Activated CD4-positive, alpha-beta T cell treated with anti-CD3 and anti-CD28 coated beads for 4 hours (primary cell): ENCODE data around the gene PTPRD.
"Not testable (repeated sequence)": the region's sequence is repeated elsewhere in the genome, so short reads cannot be mapped to it uniquely, and the experiment has no call there.

Experiments
- DNase-seq, 2 donors: peaks; one replicate each; pipeline ENCODE4 v3.0.0-alpha.2; 2020

Gene PTPRD

DNA sequence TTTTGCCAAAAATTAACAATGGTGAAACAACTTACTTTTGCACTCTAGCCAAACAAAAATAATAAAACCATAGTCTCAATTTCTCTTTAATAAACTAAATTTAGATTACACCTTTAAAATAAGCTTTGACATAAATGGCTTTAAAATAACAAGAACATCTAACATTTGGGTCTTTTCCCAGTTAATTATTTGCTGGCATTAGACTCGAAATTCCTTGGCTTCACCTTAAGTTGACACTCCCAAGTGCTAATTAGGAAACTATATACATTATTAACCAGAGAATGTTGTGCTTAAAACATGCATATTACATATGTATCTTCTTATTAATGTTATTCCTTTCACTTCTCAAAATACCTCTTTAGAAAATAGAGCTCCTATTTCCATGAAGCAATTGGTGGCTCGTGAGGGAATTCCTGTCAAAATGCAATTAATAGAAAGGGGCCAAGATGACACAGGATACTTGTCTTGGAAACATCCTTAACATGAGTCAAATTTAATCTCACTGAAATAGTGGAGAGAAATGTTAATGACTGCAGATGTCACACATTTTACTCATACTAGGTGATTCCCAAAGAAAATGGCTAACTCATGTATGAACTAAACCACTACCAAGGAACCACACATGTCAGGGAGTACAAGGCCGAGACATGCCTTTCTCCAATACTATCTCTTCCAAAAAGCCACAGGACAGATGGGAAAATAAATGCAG is 1880.3 kb downstream of the PTPRD start:
- DNase-seq: no peak

DNA sequence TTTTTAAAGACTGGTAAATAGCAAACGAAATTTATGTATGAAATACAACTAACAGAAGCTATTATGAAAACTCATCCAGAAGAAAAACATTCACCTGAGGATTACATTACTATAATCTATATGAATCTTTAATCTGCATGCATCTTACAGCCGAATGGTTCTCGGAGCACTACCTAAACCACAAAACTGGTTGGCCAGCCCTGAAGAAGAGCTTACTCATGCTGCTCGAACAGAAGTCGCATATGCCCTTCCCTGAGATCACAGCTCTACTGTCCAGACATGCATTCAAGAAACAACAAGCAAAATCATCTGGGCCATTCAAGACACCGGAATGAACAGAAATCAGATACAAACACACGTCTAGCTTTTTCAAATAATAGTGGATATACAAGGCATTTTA is 1882.2 kb downstream of the PTPRD start:
- no peak for DNase-seq

DNA sequence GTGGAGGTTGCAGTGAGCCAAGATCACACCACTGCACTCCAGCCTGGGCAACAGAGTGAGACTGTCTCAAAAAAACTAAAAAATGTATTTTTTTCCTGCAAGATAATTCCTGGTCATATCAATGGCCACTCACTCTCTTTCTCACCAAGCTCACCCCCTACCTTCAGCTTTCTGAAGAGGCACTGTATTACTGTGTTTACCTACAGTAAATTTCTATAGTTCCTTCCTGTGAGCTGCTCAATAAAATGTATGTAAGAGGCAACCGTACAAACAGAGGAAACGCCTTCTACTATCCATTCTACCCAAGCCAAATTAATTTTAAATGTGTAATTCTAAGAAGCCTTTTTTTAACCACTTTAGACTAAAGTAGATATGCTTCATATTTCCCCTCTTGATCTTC is 1883.9 kb downstream of the PTPRD start:
- DNase-seq: no peak

DNA sequence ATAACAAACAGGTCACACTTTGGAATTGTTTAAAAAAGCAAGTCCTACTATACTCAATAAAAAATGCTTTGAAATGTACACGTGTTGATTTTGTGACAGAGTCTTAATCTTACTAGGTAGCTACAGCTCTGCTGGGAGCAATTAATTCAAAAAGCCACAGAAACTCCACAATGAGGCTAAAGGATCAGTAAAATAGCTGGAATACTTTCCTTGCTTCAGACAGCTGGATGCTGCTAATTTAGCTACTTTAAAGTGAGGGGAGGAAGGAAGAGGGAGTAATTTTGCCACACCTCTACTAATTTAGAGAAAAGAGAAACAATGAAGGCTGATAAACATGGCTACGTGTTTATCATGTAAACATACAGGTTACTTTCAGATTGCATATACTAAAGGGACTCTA is 1885.6 kb downstream of the PTPRD start:
- DNase-seq: no peak

DNA sequence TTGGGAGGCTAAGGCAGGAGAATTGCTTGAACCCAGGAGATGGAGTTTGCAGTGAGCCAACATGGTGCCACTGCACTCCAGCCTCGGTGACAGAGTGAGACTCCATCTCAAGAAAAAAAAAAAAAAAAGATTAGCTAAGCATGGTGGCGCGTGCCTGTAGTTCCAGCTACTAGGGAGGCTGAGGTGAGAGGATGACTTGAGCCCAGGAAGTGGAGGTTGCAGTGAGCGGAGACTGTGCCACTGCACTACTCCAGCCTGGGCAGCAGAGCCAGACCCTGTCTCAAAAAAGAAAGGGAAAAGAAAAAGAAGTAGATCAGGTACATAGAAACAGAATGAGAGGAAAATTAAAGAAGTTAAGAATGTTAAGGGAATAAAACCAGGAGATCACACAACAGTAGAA is 1886.1 kb downstream of the PTPRD start:
- DNase-seq: no peak

DNA sequence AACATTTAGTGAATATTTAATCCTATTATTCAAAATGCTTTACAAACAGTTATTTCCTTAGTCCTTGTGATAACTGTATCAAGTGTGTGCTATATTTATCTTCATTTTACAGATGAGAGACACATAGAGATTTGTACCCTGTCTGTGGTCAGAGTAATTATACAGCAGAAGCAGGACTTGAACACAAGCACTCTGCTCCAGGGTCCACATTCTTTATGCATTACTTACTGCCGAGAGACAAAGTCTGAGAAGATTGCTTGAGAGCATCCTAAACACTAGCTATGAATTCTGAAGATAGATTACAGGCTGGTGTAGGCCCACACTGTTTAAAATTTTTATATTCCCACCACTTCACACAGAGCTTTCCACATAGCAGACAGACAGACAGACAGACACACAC is 1887.2 kb downstream of the PTPRD start:
- DNase-seq: no peak

DNA sequence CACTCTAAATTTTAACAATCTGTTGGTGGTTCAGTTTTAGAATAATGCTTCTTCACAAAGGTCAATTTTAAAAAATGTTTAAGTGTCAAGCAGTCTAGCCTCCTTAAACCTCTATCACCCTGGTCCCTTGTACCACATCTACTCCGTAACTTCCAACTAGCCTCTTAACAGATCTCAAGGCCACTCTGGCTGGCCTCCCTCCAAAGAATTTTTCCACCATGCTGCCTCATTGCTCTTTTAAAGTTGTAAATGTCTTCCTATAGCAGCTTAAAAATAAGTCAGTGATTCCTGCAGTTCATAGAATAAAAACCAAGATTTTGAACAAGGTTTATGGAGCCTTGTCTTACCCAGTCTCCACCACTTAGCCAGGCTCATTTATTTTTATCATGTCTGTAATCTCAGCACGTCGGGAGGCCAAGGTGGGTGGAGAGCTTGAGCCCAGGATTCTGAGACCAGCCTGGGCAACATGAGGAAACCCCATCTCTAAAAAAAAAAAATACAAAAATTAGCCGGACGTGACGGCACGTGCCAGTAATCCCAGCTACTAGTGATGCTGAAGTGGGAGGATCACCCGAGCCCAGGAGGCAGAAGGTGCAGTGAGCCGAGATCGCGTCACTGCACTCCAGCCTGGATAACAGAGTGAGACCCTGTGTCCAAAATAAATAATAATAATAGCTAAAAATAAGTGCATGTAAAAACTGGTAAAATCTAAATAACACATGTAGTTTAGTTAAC is 1888.4 kb downstream of the PTPRD start:
- no peak for DNase-seq

DNA sequence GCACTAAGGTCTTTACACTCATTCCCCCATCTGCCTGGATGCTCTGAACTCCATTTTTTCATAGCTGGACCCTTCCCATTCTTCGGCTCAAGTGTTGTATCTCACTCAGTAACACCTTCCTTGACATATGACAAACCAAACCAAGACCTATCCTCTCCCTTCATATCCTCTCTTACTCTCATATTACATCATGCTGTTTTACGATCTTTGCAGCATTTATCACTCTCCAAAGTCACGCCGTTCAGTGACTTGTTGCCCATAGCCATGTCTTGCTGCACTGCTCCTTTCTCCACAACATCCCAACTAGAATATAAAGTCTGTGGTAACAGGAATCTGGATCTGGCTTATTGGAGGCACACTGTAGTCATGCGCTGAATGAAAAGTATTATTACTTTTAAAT is 1889.6 kb downstream of the PTPRD start:
- DNase-seq: no peak

DNA sequence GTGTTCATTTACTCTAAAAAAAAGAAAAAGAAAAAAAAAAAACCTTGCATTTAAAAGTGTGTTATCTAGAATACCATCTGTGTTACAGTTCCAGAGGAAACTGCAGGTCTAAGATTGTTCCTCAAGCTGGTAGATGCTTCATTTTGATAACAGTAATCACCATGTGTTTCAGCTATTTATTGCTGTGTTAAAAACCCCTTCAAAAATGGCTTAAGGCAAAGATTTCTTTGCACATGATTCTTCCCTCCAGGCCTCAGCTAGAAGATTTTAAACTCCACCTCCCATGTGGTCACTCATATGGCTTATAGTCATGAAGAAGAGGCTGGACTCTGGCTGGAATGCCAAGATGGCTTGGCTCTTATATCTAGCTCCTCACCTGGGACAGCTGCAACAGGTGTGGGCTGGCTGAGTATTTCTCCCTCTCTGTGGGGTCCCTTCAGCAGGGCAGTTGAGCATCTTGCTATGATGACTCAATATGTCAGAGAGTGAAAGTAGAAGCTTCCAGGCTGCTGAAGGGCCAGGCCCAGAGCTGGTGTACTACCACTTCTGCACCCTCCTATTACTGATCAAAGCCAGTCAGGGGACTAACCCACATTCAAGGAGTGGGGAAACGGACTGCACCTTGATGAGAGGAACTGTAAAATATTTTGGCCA is 1892.8 kb downstream of the PTPRD start:
- DNase-seq: no peak

DNA sequence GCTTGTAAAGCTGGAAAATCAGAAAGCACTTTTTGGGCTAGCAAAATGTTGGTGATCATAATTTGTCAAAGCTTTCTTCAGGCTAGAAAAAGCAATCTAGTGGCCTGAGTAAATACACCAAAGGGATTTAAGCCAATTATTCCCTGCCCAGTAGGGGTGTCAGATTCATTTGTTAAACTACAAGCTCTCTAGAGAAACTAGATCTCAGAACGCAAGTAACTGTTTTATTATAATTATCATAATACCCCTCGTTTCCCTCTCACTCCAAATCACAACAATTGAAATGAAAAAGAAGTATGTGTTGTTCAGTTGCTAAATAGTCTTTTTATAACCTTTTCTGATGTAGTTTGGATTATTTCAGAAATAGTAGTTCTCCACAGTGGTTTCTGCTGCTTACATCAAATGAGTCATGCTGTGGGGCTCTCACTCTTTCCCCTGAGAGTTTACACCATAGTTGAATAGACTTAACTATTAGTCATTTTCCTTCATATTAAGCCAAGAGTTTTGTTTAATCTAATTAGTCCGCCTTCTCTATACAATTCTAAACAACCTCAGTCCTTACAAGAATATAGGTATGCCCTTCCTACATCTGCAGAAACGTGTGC is 1894.6 kb downstream of the PTPRD start:
- DNase-seq: no peak

DNA sequence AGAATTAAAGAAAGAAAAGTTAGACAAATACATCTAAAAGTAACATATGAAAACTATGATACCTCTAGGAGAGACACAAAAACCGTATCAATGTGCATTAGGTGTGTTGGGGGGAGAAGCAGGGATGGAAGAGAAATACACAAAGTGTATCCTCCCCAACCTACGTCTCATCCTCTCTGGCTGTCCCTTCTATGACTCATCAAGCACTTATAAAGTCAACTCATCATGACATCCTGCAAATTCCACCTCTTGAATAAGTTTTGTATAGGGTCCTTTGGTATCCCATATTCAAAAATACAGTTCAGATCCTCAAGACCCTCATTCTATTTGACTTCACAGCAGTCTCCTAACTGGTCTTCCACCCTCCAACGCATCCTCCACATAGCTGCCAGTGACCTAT is 1895.7 kb downstream of the PTPRD start:
- no peak for DNase-seq

DNA sequence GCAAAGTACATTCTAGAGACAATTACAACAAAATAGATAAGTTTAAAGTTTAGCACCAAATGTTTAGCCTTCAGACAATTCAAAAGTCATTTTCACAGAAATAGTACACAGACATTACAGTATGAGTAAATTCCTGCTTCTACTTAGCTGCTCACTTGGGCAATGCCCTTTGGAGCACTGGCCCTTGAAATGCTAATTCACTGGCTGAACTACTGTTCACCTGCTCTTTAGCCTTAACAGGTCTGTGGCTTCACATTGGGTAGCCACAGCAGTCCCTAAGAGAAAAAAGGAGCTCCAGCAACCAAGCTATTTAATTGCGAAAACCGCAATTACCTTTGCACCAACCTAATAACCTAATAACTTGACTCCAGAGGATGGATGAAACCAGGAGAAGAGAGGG is 1897.0 kb downstream of the PTPRD start:
- no peak for DNase-seq

DNA sequence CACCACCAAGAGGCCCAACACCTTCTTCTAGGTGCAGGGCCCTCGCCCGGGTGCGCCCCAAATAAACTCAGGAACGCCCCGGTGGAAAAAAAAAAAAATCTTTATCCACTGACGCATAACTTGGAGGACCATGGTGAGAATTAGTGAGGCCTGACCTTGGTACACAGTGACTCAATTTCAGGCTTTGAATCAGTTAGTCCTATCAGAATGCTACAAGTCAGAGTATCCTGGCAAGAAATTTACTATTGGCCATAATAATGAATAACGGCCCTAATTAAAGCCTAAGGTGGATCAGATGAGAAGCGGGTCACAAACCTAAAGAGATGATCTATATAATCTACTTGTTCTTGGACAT is 1899.0 kb downstream of the PTPRD start:
- DNase-seq: no peak

DNA sequence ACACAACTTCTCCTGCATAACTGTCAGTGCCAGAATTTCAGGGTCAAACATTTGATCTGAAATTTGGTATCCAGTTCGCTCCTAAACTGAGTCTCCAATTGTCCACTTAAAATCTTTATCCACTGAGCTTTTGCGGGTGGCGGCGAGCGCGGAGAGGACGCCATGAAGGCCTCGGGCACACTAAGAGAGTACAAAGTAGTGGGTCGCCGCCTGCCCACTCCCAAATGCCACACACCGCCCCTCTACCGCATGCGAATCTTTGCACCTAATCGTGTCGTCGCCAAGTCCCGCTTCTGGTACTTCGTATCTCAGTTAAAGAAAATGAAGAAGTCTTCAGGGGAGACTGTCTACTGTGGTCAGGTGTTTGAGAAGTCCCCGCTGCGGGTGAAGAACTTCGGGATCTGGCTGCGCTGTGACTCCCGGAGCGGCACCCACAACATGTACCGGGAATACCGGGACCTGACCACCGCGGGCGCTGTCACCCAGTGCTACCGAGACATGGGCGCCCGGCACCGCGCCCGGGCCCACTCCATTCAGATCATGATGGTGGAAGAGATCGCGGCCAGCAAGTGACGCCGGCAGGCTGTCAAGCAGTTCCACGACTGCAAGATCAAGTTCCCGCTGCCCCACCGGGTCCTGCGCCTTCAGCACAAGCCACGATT is 1899.5 kb downstream of the PTPRD start:
- no peak for DNase-seq

DNA sequence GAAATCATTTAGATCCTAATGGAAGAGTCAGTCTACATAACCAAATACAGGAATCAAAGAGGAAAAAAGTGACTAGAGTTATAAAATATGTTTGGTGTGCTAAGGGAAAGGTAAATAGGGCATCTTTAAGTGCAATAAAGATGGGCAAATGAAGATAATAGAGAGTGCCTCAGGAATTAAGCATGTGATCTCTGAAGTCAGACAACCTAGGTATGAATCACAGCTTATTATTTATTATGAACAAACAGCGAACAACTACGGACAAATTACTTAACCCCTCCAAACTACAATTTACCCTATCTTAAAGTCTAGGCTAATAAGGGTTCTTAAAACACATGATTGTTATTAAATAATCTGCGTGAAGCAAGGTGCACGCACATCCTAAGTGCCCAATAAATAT is 1903.1 kb downstream of the PTPRD start:
- no peak for DNase-seq

DNA sequence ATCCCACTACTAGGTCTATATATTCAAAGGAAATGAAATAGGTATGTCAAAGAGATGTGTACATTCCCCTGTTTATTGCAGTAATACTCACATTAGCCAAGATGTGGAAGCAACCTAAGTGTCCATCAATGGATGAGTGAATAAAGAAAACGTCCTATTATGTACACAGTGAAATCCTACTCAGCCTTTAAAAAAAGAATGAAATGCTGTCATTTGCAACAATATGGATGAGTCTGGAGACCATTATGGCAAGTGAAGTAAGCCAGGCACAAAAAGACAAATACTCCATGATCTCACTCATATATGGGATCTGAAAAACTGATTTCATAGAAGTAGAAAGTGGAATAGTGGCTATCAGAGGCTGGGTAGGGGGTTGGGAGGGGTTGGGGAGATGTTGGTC is 1904.1 kb downstream of the PTPRD start:
- no peak for DNase-seq

DNA sequence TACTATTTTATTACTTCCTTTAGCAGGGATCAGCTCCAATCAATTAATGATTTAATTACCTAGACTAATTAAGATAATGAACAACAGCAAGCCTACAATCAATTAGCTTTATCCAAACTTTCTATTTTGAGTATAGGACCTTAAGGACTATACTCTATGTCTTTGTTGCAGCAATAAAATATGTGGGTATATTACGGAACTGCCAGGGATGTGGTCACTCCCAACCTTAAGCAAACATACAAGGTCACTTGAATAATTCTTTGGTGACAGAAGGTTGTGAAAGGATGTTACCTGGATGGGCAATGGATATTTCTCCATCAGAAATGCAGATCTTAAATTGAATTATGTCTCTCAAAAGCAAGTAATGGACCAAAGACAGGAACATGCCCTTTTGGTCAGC is 1905.8 kb downstream of the PTPRD start:
- no peak for DNase-seq

DNA sequence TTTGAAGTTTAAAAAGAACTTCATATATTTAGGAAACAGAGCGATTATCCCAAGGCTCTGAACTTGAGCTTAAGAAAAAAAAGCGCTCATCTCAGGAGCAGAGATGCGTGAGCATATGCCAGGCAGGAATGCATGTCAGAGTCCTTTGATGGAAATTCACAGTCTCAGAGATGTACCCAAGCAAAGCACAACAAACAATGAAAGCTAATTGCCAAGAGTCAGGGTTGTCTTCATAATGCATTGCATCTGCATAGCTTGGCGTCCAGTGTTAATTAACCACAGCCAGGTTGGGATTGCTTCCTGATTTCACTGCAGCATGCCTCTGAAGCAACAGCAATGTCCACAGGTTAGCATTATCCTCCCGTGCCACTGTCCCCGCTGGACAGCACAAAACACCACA is 1906.3 kb downstream of the PTPRD start:
- DNase-seq: no peak

DNA sequence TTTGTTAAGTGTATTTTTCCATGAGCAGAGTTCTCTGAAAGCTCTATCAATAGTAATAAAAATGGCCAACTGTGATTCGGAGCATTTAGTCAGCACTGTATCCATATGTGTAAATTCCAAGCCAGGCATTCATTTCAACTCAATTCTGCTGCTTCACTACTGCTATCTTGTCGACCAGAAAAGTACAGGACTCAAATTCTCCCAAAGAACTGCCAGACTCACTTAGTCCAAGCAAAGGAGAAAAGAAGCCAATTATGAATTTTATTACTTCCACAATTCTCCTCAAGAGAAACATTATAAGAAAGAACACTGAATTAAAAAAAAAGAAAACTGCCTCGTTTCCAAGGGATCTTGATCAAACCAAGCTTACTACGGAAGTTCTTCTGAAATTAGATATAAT is 1906.9 kb downstream of the PTPRD start:
- DNase-seq: no peak

DNA sequence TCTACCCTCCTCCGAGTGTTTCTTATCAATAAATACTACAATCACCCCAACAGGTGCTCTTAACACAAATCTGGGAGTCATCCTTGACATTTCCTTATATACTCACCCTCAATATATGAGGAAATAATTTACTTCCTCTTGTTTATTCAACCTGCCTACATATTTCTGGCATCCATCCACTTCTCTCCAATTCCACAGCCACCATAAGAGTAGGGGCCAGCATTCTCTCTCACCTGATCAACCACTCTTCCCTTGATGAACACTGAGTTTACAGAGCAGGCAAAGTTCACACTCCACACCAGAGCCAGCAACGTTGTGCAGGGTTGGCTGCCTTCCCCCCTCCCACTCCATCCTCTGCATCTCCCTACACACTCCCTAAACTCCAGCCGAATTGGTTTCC is 1908.9 kb downstream of the PTPRD start:
- no peak for DNase-seq

DNA sequence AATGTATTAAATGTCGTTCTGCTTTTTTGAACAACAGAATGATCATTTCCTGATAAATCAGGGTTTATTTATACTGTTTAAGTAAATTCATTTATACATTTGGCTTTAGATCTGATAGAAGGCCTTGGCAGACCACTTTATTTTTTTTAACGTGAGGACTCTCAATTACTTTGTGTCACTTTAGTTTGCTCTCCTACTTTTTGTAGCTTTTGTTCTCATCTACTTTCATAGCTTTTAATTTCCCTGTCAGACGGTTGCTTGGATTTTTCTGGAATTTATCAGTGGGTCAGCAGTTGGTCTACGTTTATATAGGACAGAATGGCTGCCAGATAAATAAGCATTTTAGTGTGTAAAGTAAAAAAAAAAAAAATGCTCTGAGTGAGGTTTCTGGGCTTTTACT is 1910.9 kb downstream of the PTPRD start:
- no peak for DNase-seq

DNA sequence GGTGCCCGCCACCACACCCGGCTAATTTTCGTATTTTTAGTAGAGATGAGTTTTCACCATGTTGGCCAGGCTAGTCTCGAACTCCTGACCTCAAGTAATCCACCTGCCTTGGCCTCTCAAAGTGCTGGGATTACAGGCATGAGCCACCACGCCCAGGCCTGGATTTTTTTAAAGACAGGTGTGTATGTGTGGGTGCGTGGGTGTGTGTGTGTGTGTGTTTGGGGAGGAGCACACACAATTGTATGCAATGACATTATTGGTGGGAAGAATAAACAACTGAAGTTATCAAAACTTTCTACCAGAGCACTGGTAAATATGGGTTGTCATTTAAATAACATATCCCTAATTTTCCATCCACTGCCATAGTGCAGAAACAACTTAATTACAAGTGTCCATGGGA is 1915.2 kb downstream of the PTPRD start:
- not testable (repeated sequence) for DNase-seq

DNA sequence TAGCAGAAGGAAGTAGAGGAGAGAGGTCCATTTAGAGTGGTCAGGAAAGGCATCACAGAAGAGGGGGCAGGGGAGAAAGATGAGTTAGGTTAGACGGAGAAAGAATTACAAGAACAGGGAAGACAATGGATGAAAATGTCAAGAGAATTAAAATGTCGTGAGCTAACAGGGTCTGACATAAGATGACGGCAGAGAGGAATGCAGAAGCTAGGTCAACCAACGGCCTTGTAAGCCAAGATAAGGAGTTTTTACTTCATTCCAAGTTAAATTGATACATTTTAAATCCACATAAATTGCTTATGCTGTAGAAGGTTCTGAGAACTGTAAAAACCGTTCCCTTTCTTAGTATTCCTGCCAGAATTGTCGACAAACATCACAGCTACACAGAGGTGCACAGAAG is 1916.3 kb downstream of the PTPRD start:
- no peak for DNase-seq
